Parathyroid adenoma (tissue), 2 donors: Measurements from ENCODE around the gene ATP5MG.

ENCODE experiments used
- H2AFZ ChIP-seq: fragments of 300-600 bp; sonication (generic); one replicate; pipeline ENCODE4 v1.7.0; 2017; ENCODE audit warnings: antibody characterized with exemption, mild to moderate bottlenecking
- H3K27ac ChIP-seq: fragments of 300-600 bp; sonication (generic); one replicate; pipeline ENCODE4 v1.7.0; 2017
- H3K27me3 ChIP-seq: fragments of 300-600 bp; sonication (generic); one replicate; pipeline ENCODE4 v1.7.0; 2017; ENCODE audit warnings: low read length; ENCODE audit not compliant: control insufficient read depth, insufficient read depth
- H3K36me3 ChIP-seq: fragments of 300-600 bp; sonication (generic); one replicate; pipeline ENCODE4 v1.7.0; 2017; ENCODE audit warnings: low read length; ENCODE audit not compliant: control insufficient read depth, insufficient read depth
- H3K4me1 ChIP-seq: fragments of 300-600 bp; sonication (generic); one replicate; pipeline ENCODE4 v1.7.0; 2017; ENCODE audit warnings: control low read depth
- H3K4me2 ChIP-seq: fragments of 300-600 bp; sonication (generic); one replicate; pipeline ENCODE4 v1.7.0; 2017; ENCODE audit warnings: low read length
- H3K4me3 ChIP-seq: fragments of 300-600 bp; sonication (generic); one replicate; pipeline ENCODE4 v1.7.0; 2017; ENCODE audit warnings: low read depth, low read length
- H3K79me2 ChIP-seq: fragments of 300-600 bp; sonication (generic); one replicate; pipeline ENCODE4 v1.7.0; 2017; ENCODE audit warnings: control low read depth
- H3K9ac ChIP-seq: fragments of 300-600 bp; sonication (generic); one replicate; pipeline ENCODE4 v1.7.0; 2017; ENCODE audit warnings: mild to moderate bottlenecking
- H3K9me3 ChIP-seq: fragments of 300-600 bp; sonication (generic); one replicate; pipeline ENCODE4 v1.7.0; 2017; ENCODE audit warnings: low read length; ENCODE audit not compliant: control insufficient read depth
- CTCF ChIP-seq: fragments of 300-600 bp; sonication (generic); IDR thresholded peaks from one replicate; pipeline ENCODE4 v1.7.0; 2017; ENCODE audit warnings: antibody characterized with exemption, mild to moderate bottlenecking
- donor health status: primary hyperparathyroidism.

ATP5MG gene

DNA sequence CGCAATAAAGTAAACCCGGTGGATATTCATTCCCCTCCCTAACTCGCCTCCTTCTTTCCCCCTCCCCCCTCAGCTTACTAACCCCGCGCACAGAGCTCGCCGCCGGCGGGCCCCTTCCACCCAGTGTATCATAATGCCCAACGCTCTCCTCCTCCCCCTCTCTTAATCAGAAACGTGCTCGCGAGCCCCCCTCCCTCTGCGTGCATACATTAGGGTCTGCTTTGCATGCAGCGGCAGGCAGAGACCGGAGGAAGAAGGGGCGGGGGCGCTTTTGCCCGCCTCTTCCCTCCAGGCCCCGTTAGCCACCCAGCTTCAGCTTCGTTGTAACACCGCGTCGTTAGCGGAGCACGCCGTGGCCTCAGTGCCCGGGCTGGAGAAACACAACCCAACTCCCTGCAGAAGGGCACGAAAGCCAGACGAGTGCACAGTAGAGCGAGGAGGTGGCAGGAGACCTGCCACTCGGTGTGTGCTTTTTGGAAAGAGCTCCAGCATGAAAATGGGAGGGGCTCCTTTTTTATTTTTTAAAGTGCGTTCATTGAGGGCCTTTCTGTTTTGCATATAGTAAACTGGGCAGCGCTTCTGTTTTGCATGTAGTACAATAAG, 34.0 kb downstream of the ATP5MG start:
- peak overlapping the region; percentile 63 for H3K4me3 ChIP-seq
- peak overlapping the region; percentile 78 for H3K4me2 ChIP-seq
- no peaks in the 10 kb centered on the region for H3K9me3 ChIP-seq
- peaks cover 8% of the 10 kb centered on the region for H3K79me2 ChIP-seq
- H3K27ac ChIP-seq = peak overlapping the region; percentile 81
- no peaks in the 10 kb centered on the region for H3K27me3 ChIP-seq
- no peaks in the 10 kb centered on the region for H3K36me3 ChIP-seq
- TF ChIP-seq CTCF = no peak
- no peaks in the 10 kb centered on the region for H3K4me1 ChIP-seq
- no peak overlapping the region for H3K9ac ChIP-seq
- peak overlapping the region; percentile 84 for H2AFZ ChIP-seq

DNA sequence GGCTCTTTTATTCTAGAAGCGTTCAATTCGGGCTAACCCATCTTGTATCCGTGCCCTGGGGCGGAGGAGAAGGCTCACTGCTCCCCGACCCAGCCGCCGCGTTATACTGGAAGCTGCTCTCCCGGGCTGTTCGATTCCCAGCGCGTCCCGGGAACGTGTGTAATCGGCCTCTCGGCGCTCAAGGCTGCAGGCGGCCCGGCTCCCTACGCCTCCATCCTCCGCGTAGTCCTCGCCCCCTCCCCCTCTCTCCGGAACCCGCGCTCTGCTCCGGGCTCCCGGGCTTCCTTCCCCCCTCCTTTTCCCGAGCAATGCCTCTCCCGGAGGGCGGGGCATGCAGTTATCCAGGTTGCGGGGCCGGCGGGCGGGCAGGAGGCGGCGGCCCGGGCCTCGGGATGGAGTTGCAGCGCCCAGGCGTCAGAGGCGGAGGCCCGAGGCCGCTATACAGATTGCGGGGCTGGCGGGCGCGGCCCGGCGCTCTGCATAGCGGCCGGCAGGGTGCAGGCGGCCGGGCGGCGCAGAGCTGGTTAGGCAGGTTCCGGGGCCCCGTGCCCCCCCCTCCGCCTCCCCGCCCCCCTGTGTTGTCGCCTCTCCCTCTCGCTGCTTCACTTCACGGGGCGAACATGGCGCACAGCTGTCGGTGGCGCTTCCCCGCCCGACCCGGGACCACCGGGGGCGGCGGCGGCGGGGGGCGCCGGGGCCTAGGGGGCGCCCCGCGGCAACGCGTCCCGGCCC, 34.7 kb downstream of the ATP5MG start, which contains the start of gene KMT2A:
KMT2A (plus strand) TSS at position 600 of the 732 bp plus-strand sequence; CDS start at position 621, 21 bp downstream.
- Histone ChIP-seq H2AFZ (peak within 1 kb of the TSS; percentile 84), H3K4me3 (peak within 1 kb of the TSS; percentile 72), H3K4me1 (no peaks in the 10 kb centered on the region), H3K27ac (peak within 1 kb of the TSS; percentile 81), H3K36me3 (no peaks in the 10 kb centered on the region), H3K9me3 (no peaks in the 10 kb centered on the region), H3K79me2 (peaks cover 12% of the 10 kb centered on the region), H3K4me2 (peak within 1 kb of the TSS; percentile 85), H3K27me3 (no peaks in the 10 kb centered on the region), H3K9ac (no peak within 1 kb of the TSS)
- TF ChIP-seq CTCF = no peak

DNA sequence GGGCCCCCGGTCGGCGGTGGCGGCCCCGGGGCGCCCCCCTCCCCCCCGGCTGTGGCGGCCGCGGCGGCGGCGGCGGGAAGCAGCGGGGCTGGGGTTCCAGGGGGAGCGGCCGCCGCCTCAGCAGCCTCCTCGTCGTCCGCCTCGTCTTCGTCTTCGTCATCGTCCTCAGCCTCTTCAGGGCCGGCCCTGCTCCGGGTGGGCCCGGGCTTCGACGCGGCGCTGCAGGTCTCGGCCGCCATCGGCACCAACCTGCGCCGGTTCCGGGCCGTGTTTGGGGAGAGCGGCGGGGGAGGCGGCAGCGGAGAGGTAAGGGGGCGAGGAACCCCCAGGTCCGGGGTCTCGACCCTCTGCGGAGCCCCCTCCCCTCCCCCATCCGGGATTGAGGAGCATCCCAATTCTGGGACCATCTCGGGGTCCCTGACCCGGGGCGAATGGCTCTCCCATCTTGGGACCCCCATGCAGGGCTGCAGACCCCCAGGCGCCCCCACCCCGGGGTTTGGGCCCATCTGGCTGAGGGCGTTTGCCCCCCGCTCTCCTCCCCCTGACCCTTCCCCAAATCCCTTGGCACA, 35.3 kb downstream of the ATP5MG start:
- Histone ChIP-seq H3K4me2 (peak overlapping the region; percentile 85), H3K27me3 (no peaks in the 10 kb centered on the region), H3K4me1 (no peaks in the 10 kb centered on the region), H2AFZ (peak overlapping the region; percentile 60), H3K4me3 (peak overlapping the region; percentile 72), H3K27ac (peak overlapping the region; percentile 78), H3K79me2 (peaks cover 13% of the 10 kb centered on the region), H3K9ac (no peak overlapping the region), H3K9me3 (no peaks in the 10 kb centered on the region), H3K36me3 (no peaks in the 10 kb centered on the region)
- no peak for TF ChIP-seq CTCF

- H3K27me3 ChIP-seq = no peaks in the 10 kb centered on the region
- peak overlapping the region; percentile 78 for H3K27ac ChIP-seq
- H3K4me2 ChIP-seq = peak overlapping the region; percentile 85
- no peaks in the 10 kb centered on the region for H3K36me3 ChIP-seq
- no peak overlapping the region for H3K9ac ChIP-seq
- peaks cover 15% of the 10 kb centered on the region for H3K79me2 ChIP-seq
- H3K4me3 ChIP-seq = peak overlapping the region; percentile 72
- TF ChIP-seq CTCF = no peak
- H3K4me1 ChIP-seq = no peaks in the 10 kb centered on the region
- no peak overlapping the region for H2AFZ ChIP-seq
- no peaks in the 10 kb centered on the region for H3K9me3 ChIP-seq
These were observed 36.1 kb downstream of the ATP5MG start for GRCh38 chr11:118437208-118438125.
